ENCODE results near the gene LTBP3. TPM values are rescaled to one million over a fixed set of nuclear protein-coding genes. Genes with fewer than 3 reads are reported as not detected.
A peak's percentile ranks its signal among the peaks of the same experiment; 100 is the strongest.

The LTBP3 gene
- 10 to 100 TPM in 4 of 8 experiments, 1 to 10 TPM in 4; 1.5 to 69.9 (median 25.5) TPM for total RNA-seq

DNA sequence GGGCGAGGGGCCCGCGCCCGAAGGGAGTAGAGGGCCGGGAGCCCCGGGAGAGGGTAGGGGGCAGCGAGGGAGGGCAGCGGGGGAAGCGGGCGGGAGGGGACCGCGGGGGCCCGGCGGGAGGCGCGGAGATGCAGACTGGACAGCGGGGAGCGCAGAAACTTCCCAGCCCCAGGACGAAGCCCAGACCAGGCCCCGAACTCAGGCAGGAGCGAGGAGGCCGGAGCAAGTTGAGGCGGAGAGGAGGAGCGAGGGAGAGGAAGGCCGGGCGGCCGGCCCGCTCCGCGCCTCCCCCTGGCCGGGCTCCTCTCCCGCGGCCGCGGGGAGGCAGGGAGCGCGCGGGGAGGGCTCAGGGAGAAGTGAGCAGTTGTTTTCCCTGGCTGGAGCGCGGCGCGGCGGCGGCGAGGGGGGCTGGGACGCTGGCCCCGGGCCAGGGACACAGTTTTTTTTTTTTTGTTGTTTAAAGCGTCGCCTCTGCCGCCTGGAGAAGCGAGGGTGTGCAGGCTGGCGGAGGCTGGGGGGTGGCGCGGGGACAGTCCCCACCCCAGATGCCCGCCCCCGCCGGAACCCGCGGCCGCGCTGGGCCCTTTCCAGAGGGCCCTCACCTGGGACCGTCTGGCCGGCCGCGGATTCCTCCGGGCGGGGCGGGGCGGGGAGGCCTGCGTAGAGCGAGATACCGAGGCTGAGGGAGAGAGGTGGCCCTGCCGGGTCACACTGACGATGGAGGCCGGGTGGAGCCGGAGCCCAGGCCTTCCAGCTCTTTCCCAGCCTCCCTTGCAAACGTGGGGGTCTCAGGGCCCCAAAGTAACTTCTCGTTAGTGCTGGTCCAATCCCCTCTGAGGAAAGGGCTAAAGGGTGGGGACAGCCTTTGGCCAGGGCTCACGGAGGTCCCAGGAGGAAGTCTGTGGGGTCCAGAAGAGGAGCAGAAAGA, at the start of gene LTBP3:
TSS of gene LTBP3 (minus strand) at position 358 of the 928 bp plus-strand sequence. CDS start 400 bp downstream, outside the sequence.
- WGBS, 10 experiments = 0 to 20% (median 0%) methylated on average over 1 to 2 of the region's 79 CpGs; no CpG with 5 or more reads in 7 of the 10 experiments
- peaks cover 46 to 70% of the 10 kb centered on the region in 2 donors for H3K4me1 ChIP-seq (replicated peaks in 1 of 2)
- peak within 1 kb of the TSS in 1 of 2 donors; percentile 79 for H3K27ac ChIP-seq

DNA sequence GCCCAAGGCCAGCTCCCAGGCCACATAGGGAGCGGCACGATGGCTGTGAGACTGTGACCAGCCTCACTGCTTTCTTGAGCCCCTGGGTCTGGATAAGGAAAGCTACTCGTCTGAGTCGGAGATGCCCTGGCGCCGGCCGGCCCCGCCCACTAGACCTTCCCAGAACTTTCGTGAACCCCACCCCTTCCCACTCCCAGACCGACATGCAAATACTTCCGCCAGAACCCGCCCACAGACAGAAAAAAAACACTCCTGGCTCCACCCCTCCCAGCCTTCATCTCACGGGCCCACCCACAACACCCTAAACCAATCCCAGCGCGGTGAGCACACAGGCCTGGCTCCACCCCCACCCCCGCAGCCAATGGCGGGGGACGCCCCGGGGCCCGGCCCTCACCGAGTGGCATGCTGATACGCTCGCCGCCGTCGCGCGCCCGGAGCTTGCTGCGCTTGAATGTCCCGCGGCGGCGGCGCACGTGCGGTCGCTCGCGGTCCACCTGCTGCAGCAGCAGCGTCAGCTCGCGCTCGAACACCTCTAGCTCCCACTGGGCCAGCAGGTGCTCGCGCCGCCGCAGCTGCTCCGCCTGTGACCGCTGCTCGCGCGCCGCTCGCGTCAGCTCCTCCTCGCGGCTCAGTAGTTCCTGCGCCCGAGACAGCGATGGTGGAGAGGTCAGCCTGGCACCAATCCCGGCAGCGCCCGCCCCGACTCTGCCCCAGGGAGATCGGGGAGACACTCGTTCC, 48.9 kb upstream of the LTBP3 start:
- in situ Hi-C loops (cut with MboI; ENCODE audit: low pct_unique_long_range_greater_than_20kb in 2 of 9, low sequenced_read_pairs in 9 of 9, unreplicated experiment in 9 of 9) = no loop called here
- no CpG with 5 or more reads among the region's 67 CpGs for WGBS, 10 experiments
- Histone ChIP-seq H3K27ac (no peak overlapping the region), H3K4me3 (peak overlapping the region; percentile 29 to 37 (median 33)), H3K4me1 (replicated peaks in 1 of 2) (peaks cover 13 to 21% of the 10 kb centered on the region in 2 donors)
- ATAC-seq (replicated peaks in 6 of 8) = peak; percentile 89 to 99 (median 98)

More for the DNA sequence above, at the start of gene LTBP3:
- in situ Hi-C loops (cut with MboI; ENCODE audit: low pct_unique_long_range_greater_than_20kb in 2 of 9, low sequenced_read_pairs in 9 of 9, unreplicated experiment in 9 of 9) = no loop called here
- ATAC-seq (replicated peaks in 6 of 8) = peak; percentile 20 to 73 (median 66)
- peak within 1 kb of the TSS; percentile 25 to 38 (median 33) for H3K4me3 ChIP-seq

DNA sequence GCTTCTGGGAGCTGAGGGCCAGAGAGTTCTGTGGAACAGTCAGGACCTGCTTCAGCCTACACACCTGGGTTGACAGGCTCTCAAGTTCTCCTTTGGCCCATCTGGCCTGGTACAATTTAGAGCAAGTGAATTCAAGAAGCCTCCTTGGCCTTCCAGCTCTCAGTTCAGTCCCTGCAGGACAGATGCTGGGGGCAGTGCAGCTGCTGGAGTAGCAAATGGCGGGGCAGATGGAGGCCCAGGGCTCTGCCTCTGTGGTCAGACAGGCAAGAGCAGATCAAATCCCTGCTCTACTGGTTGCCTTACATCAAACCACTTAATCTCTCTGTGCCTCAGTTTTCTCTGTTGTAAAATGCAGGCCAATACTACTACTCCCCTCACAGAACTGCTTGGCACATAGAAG, 46.1 kb upstream of the LTBP3 start:
- 80 to 100% (median 100%) methylated on average over 1 of the region's 1 CpG; no CpG with 5 or more reads in 7 of the 10 experiments for WGBS, 10 experiments
- H3K4me3 ChIP-seq = no peak overlapping the region
- no peak for ATAC-seq (replicated peaks in 6 of 8)
- H3K27ac ChIP-seq = no peak overlapping the region
- H3K4me1 ChIP-seq (replicated peaks in 1 of 2) = peaks cover 8 to 9% of the 10 kb centered on the region in 2 donors
- in situ Hi-C loops (cut with MboI; ENCODE audit: low pct_unique_long_range_greater_than_20kb in 2 of 9, low sequenced_read_pairs in 9 of 9, unreplicated experiment in 9 of 9) = no loop called here

DNA sequence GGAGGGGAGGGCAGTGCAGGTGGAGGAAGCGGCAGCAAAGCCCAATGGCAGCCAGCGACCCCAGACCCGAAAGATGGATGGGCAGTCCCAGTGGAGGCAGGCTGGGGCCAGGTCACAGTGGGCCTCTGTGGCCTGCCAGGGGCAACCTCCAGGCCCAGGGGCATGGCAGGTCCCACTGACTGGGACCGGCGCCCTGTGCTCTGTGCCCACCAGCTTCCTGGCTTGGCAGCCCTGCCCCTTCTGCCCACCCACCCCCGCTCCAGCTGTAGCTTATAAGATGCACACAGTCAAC, 41.7 kb upstream of the LTBP3 start:
- in situ Hi-C loops (cut with MboI; ENCODE audit: low pct_unique_long_range_greater_than_20kb in 2 of 9, low sequenced_read_pairs in 9 of 9, unreplicated experiment in 9 of 9) = no loop called here
- Histone ChIP-seq H3K4me3 (no peak overlapping the region), H3K4me1 (replicated peaks in 1 of 2) (no peaks in the 10 kb centered on the region), H3K27ac (no peak overlapping the region)
- WGBS, 10 experiments = no CpG with 5 or more reads among the region's 6 CpGs
- ATAC-seq (replicated peaks in 6 of 8) = peak in 1 of 8 experiments; percentile 6

DNA sequence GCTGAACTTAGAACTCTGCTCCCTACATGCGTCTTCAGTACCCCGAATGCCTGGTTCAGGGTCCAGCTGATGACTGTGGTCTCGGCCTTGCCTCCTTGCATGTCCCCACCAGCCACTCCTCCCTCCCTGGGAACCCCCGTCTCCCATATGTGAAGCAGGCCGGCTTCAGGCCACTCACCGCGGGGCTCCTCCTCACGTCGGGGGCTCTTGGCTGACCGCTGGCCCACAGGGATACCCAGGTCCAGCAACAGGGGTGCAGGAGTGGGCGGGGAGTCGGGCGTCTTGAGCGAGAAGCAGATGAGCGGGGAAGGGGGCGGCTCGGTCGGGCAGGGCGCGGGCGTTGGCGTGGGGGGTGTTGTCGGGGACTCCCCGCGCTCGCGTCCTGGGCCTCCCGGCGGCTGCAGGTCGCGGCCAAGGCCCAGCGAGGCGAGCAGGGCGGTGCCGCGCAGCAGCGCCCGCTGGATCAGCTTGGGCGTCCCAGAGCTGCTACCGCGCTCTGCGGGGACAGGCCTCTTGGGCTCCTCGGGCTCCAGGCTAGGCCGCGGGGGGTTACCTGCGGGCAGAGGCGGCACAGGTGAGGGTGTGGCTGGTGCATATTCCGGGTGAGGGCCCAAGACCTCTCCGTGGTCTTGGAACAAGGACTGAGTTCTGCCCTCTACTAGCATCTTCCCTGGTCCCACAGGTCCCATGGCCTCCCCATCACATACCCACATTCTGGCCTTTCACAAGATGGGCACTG, 41.2 kb upstream of the LTBP3 start:
- in situ Hi-C loops (cut with MboI; ENCODE audit: low pct_unique_long_range_greater_than_20kb in 2 of 9, low sequenced_read_pairs in 9 of 9, unreplicated experiment in 9 of 9) = no loop called here
- 99 to 100% methylated on average over 1 to 14 of the region's 49 CpGs; no CpG with 5 or more reads in 8 of the 10 experiments for WGBS, 10 experiments

DNA sequence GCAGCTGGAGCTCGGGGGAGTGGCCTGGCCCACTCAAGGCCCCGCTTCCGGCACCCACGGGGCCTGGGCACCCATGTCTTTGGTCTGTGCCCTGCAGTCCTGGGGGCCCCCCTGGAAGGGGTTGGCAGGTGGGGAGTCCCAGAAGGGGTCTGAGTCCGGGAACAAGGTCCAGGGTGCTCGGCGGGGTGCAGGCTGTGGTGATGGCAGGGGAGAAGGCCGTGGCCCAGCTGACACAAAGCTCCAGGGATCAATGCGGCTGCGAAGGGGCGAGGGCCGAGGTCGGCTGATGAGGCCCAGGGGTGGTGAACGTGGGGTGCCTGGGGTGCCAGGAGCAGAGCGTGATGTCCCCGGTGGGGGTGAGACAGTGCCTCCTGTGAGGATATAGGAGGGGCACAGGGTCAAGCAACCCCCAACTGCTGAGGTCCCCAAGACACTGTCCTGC, 40.1 kb upstream of the LTBP3 start:
- Histone ChIP-seq H3K27ac (no peak overlapping the region), H3K4me1 (replicated peaks in 1 of 2) (peaks cover 0 to 1% of the 10 kb centered on the region in 2 donors), H3K4me3 (no peak overlapping the region)
- in situ Hi-C loops (cut with MboI; ENCODE audit: low pct_unique_long_range_greater_than_20kb in 2 of 9, low sequenced_read_pairs in 9 of 9, unreplicated experiment in 9 of 9) = no loop called here
- WGBS, 10 experiments = 100% methylated on average over 1 of the region's 16 CpGs; no CpG with 5 or more reads in 8 of the 10 experiments
- peak in 2 of 8 experiments; percentile 10 to 13 for ATAC-seq (replicated peaks in 6 of 8)

More for the DNA sequence above, 41.2 kb upstream of the LTBP3 start:
- Histone ChIP-seq H3K4me1 (replicated peaks in 1 of 2) (no peaks in the 10 kb centered on the region), H3K4me3 (no peak overlapping the region), H3K27ac (no peak overlapping the region)
- ATAC-seq (replicated peaks in 6 of 8) = peak in 3 of 8 experiments; percentile 5 to 11 (median 8)

DNA sequence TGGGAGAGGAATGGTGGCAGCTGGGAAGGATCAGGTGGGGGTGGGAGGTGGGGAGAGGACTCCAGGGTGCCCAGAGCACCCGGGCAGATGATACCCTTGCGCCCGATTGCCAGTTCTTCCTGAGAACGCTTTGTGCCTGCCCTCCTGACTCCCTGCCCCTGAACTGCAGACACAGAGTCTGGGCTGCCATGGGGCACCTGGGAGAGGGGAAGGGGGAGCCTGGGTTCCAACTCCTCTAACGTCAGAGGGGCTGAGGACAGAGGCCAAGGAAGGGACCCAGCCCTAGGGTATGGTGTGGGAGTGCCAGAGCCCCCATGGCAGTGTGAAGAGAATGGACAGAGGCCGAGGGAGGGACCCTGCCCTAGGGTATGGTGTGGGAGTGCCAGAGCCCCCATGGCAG, 38.4 kb upstream of the LTBP3 start:
- H3K4me1 ChIP-seq (replicated peaks in 1 of 2) = peaks cover 3 to 4% of the 10 kb centered on the region in 2 donors
- in situ Hi-C loops (cut with MboI; ENCODE audit: low pct_unique_long_range_greater_than_20kb in 2 of 9, low sequenced_read_pairs in 9 of 9, unreplicated experiment in 9 of 9) = no loop called here
- no peak overlapping the region for H3K4me3 ChIP-seq
- ATAC-seq (replicated peaks in 6 of 8) = no peak
- 67% methylated on average over 1 of the region's 6 CpGs; no CpG with 5 or more reads in 9 of the 10 experiments for WGBS, 10 experiments
- H3K27ac ChIP-seq = no peak overlapping the region

DNA sequence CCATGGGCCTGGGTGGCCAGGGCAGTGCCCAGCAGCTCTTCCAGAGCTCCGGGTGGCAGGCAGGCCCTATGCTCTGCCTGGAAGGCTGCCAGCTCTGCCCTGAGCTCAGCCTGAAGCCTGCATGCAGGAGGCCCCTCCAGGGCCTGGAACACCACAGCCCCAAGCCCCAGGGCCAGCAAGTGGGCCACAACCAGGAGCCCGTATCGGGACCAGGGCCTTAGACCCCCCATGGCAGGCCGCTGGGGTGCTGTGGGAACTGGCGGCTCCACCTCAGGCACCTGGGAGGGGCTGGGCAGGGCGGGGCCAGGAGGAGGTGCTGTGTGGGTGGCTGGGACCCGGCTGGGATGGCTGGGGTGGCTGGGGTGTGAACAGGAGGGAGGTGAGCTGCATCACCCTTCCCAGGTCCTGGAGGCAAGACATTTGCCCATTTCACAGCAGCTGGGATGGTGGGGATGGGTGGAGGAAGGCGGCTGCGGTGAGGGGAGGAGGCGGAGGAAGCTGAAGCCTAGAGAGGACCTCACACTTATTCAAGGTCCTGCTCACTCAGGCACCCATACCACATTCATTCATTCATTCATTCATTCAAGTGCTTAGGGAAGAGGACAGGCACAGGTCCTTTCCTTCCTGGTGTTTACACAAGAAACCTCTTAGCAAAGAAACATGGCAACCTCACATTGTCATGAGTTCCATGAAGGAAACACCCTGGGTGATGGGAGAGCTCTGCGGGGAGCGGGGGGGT, 37.6 kb upstream of the LTBP3 start, which contains the start of gene KCNK7:
TSS of gene KCNK7 (minus strand) at position 258 of the 739 bp plus-strand sequence. CDS start at position 230, 28 bp downstream.
- Histone ChIP-seq H3K4me1 (replicated peaks in 1 of 2) (peaks cover 3 to 4% of the 10 kb centered on the region in 2 donors), H3K27ac (no peak within 1 kb of the TSS), H3K4me3 (no peak within 1 kb of the TSS)
- peak in 3 of 8 experiments; percentile 4 to 14 (median 9) for ATAC-seq (replicated peaks in 6 of 8)
- in situ Hi-C loops (cut with MboI; ENCODE audit: low pct_unique_long_range_greater_than_20kb in 2 of 9, low sequenced_read_pairs in 9 of 9, unreplicated experiment in 9 of 9) = no loop called here
- WGBS, 10 experiments = 80 to 92% (median 80%) methylated on average over 1 to 4 of the region's 12 CpGs; no CpG with 5 or more reads in 6 of the 10 experiments

DNA sequence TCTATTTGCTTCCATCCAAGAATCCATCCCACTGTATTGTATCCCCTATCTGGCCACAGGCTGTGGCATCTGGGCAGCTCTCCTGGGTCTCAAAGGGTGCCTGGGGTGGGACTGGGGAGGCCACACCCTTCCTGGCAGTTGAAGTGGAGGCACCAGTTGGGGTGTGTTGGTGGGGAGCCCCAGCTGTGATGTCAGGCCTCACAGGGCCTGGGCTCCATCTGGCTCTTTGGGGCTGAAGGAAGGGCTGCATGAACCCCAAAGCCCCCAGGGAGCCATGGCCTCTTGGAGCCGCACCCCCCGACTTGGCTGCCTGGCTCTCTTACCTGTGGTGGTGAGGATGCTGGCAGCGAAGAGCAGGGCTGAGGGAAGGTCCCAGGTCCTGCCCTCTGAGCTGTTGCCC, 37.0 kb upstream of the LTBP3 start:
- in situ Hi-C loops (cut with MboI; ENCODE audit: low pct_unique_long_range_greater_than_20kb in 2 of 9, low sequenced_read_pairs in 9 of 9, unreplicated experiment in 9 of 9) = no loop called here
- Histone ChIP-seq H3K4me1 (replicated peaks in 1 of 2) (peaks cover 3 to 4% of the 10 kb centered on the region in 2 donors), H3K27ac (no peak overlapping the region), H3K4me3 (no peak overlapping the region)
- no CpG with 5 or more reads among the region's 3 CpGs for WGBS, 10 experiments
- peak in 3 of 8 experiments; percentile 1 to 17 (median 12) for ATAC-seq (replicated peaks in 6 of 8)

DNA sequence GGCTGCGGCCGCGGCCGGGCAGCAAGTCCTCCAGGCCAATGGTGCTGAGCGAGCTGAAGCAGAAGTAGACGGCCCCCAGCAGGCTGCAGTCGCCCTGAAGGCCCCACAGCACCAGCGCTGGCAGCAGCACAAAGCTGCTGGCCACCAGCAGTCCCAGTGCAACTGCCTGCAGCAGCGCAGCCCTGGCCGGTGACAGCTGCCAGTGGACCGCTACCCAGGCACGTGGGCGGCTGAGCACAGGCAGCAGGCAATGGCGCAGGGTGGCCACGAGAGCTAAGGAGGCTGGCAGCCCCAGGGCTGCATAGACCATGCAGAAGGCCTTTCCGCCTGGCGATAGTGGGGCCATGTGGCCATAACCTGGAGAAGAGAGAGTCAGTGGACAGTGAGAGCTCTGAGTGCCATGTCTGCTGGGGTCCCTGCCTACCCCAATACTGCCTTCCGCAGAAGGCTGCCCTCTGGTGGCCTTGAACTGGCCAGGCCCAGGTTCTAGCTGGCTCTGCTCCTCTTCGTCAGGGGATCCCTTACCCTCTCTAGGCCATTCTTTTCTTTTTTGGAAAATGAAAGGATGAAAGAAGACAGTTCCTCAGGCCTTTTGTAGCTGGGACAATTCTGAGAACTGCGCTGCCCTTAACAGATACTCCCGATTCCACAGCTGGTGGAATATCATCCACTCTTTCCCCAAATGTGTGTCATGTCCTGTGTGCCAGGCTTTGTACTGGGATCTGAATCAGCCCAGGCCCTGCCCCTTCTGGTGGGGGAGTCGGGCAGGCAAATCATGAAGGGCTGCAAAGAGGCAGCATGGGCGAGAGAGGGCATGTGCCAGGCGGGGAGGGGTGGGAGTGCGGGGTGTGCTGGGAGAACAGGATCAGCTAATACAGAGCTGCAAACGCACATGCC, 35.6 kb upstream of the LTBP3 start:
- 29 to 87% (median 61%) methylated on average over 2 to 15 of the region's 26 CpGs; no CpG with 5 or more reads in 5 of the 10 experiments for WGBS, 10 experiments
- Histone ChIP-seq H3K4me1 (replicated peaks in 1 of 2) (peaks cover 4 to 7% of the 10 kb centered on the region in 2 donors), H3K4me3 (no peak overlapping the region), H3K27ac (no peak overlapping the region)
- in situ Hi-C loops (cut with MboI; ENCODE audit: low pct_unique_long_range_greater_than_20kb in 2 of 9, low sequenced_read_pairs in 9 of 9, unreplicated experiment in 9 of 9) = no loop called here
- ATAC-seq (replicated peaks in 6 of 8) = peak; percentile 2 to 34 (median 10)

DNA sequence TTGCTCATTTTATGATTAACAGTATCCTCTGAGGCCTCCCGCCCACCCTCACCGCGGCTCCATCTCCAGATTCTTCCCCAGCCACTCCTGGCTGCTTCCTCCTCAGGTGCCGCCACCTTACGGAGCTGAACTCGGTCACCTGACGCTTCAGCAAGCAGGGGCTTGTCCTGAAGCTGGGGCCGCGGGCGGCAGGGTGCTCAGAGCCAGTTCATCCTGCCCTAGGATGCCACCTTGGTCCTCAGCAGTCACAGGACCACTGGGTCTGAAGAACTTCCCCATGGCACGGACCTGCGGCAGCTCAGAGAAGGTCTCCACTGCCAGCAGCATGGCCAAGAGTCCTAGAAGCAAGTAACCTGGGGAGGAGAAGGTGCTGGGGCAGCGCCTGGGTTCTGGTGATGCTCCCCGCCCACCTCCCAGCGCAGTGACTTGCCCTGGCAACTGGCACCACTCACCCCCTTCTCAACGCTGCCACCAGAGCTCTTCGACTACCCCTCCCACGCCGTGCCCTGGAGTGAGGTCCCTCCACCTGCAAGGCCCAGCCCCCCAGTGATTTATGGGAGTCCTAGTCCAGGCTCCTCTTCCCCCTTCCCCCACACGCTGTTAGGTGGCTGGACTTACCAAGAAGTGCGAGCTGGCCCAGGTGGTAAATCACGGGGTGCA, 34.8 kb upstream of the LTBP3 start:
- no peak for ATAC-seq (replicated peaks in 6 of 8)
- Histone ChIP-seq H3K4me3 (no peak overlapping the region), H3K27ac (no peak overlapping the region), H3K4me1 (replicated peaks in 1 of 2) (peaks cover 4 to 14% of the 10 kb centered on the region in 2 donors)
- WGBS, 10 experiments = 20 to 100% (median 80%) methylated on average over 1 to 10 of the region's 22 CpGs; no CpG with 5 or more reads in 5 of the 10 experiments
- in situ Hi-C loops (cut with MboI; ENCODE audit: low pct_unique_long_range_greater_than_20kb in 2 of 9, low sequenced_read_pairs in 9 of 9, unreplicated experiment in 9 of 9) = no loop called here
